HepG2 (cell line): ENCODE results near the gene NUDT8. TPM values are rescaled to one million over a fixed set of nuclear protein-coding genes. Genes with fewer than 3 reads are reported as not detected.
A peak's percentile ranks its signal among the peaks of the same experiment; 100 is the strongest.

Experiments used
- CBFB ChIP-seq: sonication (generic); formaldehyde crosslinking; IDR thresholded peaks from 2 replicates; pipeline ENCODE4 v1.4.0; 2020; ENCODE audit warnings: missing genetic modification reagents
- MED1 ChIP-seq: sonication (generic); formaldehyde crosslinking; IDR thresholded peaks from 2 replicates; pipeline ENCODE4 v1.4.0; 2020; ENCODE audit warnings: missing genetic modification reagents
- RFXANK ChIP-seq: IDR thresholded peaks from 2 replicates; pipeline ENCODE4 v1.6.1; 2016
- RXRB ChIP-seq: IDR thresholded peaks from 2 replicates; pipeline ENCODE4 v1.6.1; 2016; ENCODE audit warnings: borderline replicate concordance, missing genetic modification reagents, missing compliant biosample characterization
- SP140L ChIP-seq: sonication (generic); formaldehyde crosslinking; IDR thresholded peaks from 2 replicates; pipeline ENCODE4 v1.4.0; 2020; ENCODE audit warnings: missing genetic modification reagents, borderline replicate concordance
- TBL1XR1 ChIP-seq: fragments of 150-350 bp; IDR thresholded peaks from 2 replicates; pipeline ENCODE4 v1.6.1; 2014; ENCODE audit warnings: borderline replicate concordance, low read length; ENCODE audit not compliant: partially characterized antibody
- TBP ChIP-seq: sonication (generic); formaldehyde crosslinking; IDR thresholded peaks from 2 replicates; pipeline ENCODE4 v1.5.0; 2020; ENCODE audit warnings: missing genetic modification reagents
- ZNF260 ChIP-seq: sonication (generic); formaldehyde crosslinking; IDR thresholded peaks from 2 replicates; pipeline ENCODE4 v1.4.0; 2020; ENCODE audit warnings: missing genetic modification reagents, low read depth, mild to moderate bottlenecking, borderline replicate concordance
- ZNF3 ChIP-seq: IDR thresholded peaks from 2 replicates; pipeline ENCODE4 v1.7.0; 2017; ENCODE audit warnings: inconsistent platforms
- ZNF501 ChIP-seq: sonication (generic); formaldehyde crosslinking; IDR thresholded peaks from 2 replicates; pipeline ENCODE4 v1.5.1; 2020; ENCODE audit warnings: mild to moderate bottlenecking, moderate library complexity, missing genetic modification reagents
- ZNF556 ChIP-seq: sonication (generic); formaldehyde crosslinking; IDR thresholded peaks from 2 replicates; pipeline ENCODE4 v1.4.0; 2020; ENCODE audit warnings: mild to moderate bottlenecking, missing genetic modification reagents, borderline replicate concordance
- ZNF75D ChIP-seq: sonication (generic); formaldehyde crosslinking; IDR thresholded peaks from 2 replicates; pipeline ENCODE4 v1.8.1; 2023; ENCODE audit warnings: missing genetic modification reagents, mild to moderate bottlenecking, borderline replicate concordance
- ZNF781 ChIP-seq: sonication (generic); formaldehyde crosslinking; IDR thresholded peaks from 2 replicates; pipeline ENCODE4 v1.5.1; 2020; ENCODE audit warnings: borderline replicate concordance, mild to moderate bottlenecking, missing genetic modification reagents; ENCODE audit errors: not compliant biosample characterization
- ZNF839 ChIP-seq: sonication (generic); formaldehyde crosslinking; IDR thresholded peaks from 2 replicates; pipeline ENCODE4 v1.4.0; 2020; ENCODE audit warnings: missing genetic modification reagents, mild to moderate bottlenecking, borderline replicate concordance
- ZSCAN31 ChIP-seq: sonication (generic); formaldehyde crosslinking; IDR thresholded peaks from 2 replicates; pipeline ENCODE4 v1.5.0; 2020; ENCODE audit warnings: low read depth, mild to moderate bottlenecking, missing genetic modification reagents
- polyA plus RNA-seq, 8 experiments: library from polyadenylated mRNA; depleted of rRNA in 3 of 8; stranded (reverse) in 7 of 8; unstranded in 1 of 8; fragments of >200 nt; fragmentation: Illumina TruSeq in 4 of 8; extraction: Trizol in 4 of 8; gene quantifications; 2 replicates each; pipeline versions ENCODE4 v1.2.1 to v1.2.3, GENCODE V29; 2011 to 2016; ENCODE audit warnings: low read depth in 4 of 8, missing spikeins in 1 of 8, mixed read lengths in 1 of 8; ENCODE audit not compliant: insufficient read depth in 1 of 8
- total RNA-seq, 5 experiments: library from RNA; depleted of rRNA; stranded (reverse); fragments of >200 nt; fragmentation: Illumina TruSeq; extraction: Trizol; gene quantifications; 2 replicates each; pipeline ENCODE4 v1.2.3, GENCODE V29; 2016; ENCODE audit warnings: low read depth in 1 of 5
- TF ChIP-seq, protein P1 (sequence below): sonication (generic); formaldehyde crosslinking; IDR thresholded peaks from 2 replicates; pipeline ENCODE4 v1.8.0; 2022; ENCODE audit warnings: missing genetic modification reagents, mild to moderate bottlenecking, borderline replicate concordance
- TF ChIP-seq, protein P2 (sequence below): IDR thresholded peaks from 2 replicates; pipeline ENCODE4 v1.6.1; 2016; ENCODE audit warnings: low read depth, missing genetic modification reagents, missing compliant biosample characterization
- TF ChIP-seq, protein P3 (sequence below): sonication (generic); formaldehyde crosslinking; IDR thresholded peaks from 2 replicates; pipeline ENCODE4; 2020; ENCODE audit warnings: missing genetic modification reagents, mild to moderate bottlenecking, borderline replicate concordance

NUDT8 gene
- total and polyA plus RNA-seq, 2 of the 13 experiments (the other 11 are each of a cell fraction or from before 2014, with no cell fraction given) = 6.7 to 25.8 TPM

DNA sequence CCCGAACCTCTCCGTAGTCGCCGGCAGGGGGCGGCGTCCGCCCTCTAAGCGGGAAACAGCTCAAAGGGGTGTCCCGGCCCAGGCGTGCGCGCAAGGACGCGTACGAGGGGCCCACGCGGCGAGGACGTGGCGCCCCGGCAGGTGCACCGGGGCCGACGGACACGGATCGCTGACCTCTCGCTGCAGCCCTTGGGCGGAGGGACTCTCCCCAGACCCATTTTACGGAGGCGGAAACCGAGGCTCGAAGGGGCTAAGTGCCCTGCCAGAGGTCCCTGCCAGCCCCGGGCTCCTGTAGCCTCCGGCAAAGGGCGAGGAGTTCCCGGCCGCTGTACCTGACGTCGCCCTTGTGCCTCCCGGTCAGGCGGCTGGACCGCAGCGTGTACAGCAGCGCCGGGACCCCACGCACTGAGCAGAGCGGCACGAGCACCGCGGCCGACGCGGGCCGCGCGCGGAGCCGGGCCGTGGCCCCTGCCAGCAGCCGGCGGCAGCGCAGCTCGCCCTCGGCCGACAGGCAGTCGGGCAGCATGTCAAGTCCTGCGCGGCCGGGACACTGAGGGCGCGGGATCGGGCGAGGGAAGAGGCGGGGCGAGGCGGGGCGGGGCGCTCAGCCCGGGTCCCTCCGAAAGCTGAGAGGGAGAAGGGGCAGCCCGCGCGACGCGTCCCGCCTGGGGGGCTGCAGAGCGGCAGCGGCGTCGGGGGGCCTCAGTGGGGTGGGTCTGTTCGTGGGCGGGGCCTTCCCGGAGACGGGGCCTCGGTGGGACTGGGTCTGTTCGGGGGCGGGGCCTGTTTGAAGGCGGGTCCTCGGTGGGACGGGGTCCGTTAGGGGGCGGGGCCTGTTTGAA lies at the start of gene NUDT8 (continued):
- TF ChIP-seq, protein P1, sequence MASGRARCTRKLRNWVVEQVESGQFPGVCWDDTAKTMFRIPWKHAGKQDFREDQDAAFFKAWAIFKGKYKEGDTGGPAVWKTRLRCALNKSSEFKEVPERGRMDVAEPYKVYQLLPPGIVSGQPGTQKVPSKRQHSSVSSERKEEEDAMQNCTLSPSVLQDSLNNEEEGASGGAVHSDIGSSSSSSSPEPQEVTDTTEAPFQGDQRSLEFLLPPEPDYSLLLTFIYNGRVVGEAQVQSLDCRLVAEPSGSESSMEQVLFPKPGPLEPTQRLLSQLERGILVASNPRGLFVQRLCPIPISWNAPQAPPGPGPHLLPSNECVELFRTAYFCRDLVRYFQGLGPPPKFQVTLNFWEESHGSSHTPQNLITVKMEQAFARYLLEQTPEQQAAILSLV (CRISPR knock-in tag) = peak; percentile 58; the same call in 1 of the 2 replicates
- TF ChIP-seq RFXANK = no peak
- TF ChIP-seq ZNF501 (CRISPR knock-in tag) = 0 out of 2 replicates have a peak, but pooled peaks have one; percentile 66
- TF ChIP-seq CBFB (CRISPR knock-in tag) = peak; percentile 38; the same call in 1 of the 2 replicates
- TF ChIP-seq, protein P2, sequence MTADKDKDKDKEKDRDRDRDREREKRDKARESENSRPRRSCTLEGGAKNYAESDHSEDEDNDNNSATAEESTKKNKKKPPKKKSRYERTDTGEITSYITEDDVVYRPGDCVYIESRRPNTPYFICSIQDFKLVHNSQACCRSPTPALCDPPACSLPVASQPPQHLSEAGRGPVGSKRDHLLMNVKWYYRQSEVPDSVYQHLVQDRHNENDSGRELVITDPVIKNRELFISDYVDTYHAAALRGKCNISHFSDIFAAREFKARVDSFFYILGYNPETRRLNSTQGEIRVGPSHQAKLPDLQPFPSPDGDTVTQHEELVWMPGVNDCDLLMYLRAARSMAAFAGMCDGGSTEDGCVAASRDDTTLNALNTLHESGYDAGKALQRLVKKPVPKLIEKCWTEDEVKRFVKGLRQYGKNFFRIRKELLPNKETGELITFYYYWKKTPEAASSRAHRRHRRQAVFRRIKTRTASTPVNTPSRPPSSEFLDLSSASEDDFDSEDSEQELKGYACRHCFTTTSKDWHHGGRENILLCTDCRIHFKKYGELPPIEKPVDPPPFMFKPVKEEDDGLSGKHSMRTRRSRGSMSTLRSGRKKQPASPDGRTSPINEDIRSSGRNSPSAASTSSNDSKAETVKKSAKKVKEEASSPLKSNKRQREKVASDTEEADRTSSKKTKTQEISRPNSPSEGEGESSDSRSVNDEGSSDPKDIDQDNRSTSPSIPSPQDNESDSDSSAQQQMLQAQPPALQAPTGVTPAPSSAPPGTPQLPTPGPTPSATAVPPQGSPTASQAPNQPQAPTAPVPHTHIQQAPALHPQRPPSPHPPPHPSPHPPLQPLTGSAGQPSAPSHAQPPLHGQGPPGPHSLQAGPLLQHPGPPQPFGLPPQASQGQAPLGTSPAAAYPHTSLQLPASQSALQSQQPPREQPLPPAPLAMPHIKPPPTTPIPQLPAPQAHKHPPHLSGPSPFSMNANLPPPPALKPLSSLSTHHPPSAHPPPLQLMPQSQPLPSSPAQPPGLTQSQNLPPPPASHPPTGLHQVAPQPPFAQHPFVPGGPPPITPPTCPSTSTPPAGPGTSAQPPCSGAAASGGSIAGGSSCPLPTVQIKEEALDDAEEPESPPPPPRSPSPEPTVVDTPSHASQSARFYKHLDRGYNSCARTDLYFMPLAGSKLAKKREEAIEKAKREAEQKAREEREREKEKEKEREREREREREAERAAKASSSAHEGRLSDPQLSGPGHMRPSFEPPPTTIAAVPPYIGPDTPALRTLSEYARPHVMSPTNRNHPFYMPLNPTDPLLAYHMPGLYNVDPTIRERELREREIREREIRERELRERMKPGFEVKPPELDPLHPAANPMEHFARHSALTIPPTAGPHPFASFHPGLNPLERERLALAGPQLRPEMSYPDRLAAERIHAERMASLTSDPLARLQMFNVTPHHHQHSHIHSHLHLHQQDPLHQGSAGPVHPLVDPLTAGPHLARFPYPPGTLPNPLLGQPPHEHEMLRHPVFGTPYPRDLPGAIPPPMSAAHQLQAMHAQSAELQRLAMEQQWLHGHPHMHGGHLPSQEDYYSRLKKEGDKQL (CRISPR knock-in tag) = no peak
- TF ChIP-seq, protein P3, sequence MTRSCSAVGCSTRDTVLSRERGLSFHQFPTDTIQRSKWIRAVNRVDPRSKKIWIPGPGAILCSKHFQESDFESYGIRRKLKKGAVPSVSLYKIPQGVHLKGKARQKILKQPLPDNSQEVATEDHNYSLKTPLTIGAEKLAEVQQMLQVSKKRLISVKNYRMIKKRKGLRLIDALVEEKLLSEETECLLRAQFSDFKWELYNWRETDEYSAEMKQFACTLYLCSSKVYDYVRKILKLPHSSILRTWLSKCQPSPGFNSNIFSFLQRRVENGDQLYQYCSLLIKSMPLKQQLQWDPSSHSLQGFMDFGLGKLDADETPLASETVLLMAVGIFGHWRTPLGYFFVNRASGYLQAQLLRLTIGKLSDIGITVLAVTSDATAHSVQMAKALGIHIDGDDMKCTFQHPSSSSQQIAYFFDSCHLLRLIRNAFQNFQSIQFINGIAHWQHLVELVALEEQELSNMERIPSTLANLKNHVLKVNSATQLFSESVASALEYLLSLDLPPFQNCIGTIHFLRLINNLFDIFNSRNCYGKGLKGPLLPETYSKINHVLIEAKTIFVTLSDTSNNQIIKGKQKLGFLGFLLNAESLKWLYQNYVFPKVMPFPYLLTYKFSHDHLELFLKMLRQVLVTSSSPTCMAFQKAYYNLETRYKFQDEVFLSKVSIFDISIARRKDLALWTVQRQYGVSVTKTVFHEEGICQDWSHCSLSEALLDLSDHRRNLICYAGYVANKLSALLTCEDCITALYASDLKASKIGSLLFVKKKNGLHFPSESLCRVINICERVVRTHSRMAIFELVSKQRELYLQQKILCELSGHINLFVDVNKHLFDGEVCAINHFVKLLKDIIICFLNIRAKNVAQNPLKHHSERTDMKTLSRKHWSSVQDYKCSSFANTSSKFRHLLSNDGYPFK = no peak; the same call in 1 of the 2 replicates
- no peak for TF ChIP-seq TBL1XR1
- TF ChIP-seq MED1 (CRISPR knock-in tag) = 0 out of 2 replicates have a peak, but pooled peaks have one; percentile 48
- TF ChIP-seq TBP (CRISPR knock-in tag) = no peak
- no peak for TF ChIP-seq ZNF839
- peak; percentile 34; the same call in 1 of the 2 replicates for TF ChIP-seq ZNF556
- no peak for TF ChIP-seq ZSCAN31 (CRISPR knock-in tag)
- TF ChIP-seq ZNF3 = no peak
- no peak for TF ChIP-seq SP140L (CRISPR knock-in tag)
- no peak for TF ChIP-seq ZNF781 (CRISPR knock-in tag)
- no peak for TF ChIP-seq RXRB (CRISPR knock-in tag)
- TF ChIP-seq ZNF260 (CRISPR knock-in tag) = no peak
- TF ChIP-seq ZNF75D (CRISPR knock-in tag) = no peak
